ENCODE measurements around the gene ZNF318. TPM values are rescaled to one million over a fixed set of nuclear protein-coding genes. Genes with fewer than 3 reads are reported as not detected.
A peak's percentile ranks its signal among the peaks of the same experiment; 100 is the strongest.
"Not testable (repeated sequence)": the region's sequence is repeated elsewhere in the genome, so short reads cannot be mapped to it uniquely, and the experiment has no call there.

ZNF318 gene
- total RNA-seq, 1 donor from 2014 or later: 159 TPM

DNA sequence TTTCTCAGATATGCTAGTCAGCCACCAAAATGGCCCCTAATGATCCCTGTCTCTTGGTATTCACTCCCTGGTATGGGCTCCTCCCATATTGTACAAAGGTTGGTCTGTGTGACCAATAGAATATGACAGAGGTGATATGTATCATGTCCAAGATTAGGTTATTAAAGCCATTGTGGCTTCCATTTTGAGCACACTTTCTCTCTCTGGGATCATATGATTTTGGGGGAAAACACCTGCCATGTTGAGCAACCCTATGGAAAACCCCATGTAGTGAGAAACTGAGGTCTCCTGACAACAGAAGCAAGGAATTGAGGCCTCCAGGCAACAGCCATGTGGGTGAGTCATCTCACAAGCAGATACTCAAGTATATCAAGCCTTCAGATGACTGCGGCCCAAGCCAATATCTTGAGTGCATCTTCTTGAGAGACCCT lies 7.1 kb upstream of the ZNF318 start:
- peak; percentile 67 for ATAC-seq (ENCODE audit: low read depth)
- TF ChIP-seq, protein P1, sequence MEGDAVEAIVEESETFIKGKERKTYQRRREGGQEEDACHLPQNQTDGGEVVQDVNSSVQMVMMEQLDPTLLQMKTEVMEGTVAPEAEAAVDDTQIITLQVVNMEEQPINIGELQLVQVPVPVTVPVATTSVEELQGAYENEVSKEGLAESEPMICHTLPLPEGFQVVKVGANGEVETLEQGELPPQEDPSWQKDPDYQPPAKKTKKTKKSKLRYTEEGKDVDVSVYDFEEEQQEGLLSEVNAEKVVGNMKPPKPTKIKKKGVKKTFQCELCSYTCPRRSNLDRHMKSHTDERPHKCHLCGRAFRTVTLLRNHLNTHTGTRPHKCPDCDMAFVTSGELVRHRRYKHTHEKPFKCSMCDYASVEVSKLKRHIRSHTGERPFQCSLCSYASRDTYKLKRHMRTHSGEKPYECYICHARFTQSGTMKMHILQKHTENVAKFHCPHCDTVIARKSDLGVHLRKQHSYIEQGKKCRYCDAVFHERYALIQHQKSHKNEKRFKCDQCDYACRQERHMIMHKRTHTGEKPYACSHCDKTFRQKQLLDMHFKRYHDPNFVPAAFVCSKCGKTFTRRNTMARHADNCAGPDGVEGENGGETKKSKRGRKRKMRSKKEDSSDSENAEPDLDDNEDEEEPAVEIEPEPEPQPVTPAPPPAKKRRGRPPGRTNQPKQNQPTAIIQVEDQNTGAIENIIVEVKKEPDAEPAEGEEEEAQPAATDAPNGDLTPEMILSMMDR (IDR thresholded peaks at IDR 0.05): no peak
- no peaks in the 10 kb centered on the region for H3K27me3 Mint-ChIP-seq
- peak overlapping the region; percentile 81 for H3K27ac Mint-ChIP-seq
- POLR2A ChIA-PET: interaction anchor here (1.1 to 10.7 kb wide), 2 partner anchors 8 to 13 kb away, joined by 3 to 384 read pairs; partner anchors contain the start of gene ZNF318
- H3K9me3 Mint-ChIP-seq: no peaks in the 10 kb centered on the region
- intact Hi-C loops (cut with micrococcal nuclease): loop anchor here (1.0 kb wide), 1 partner anchor 8 kb away; no protein-coding TSS in a partner anchor
- DNase-seq: no peak
- peaks cover 86% of the 10 kb centered on the region for H3K4me1 Mint-ChIP-seq
- CTCF ChIA-PET: interaction anchor here (1.9 kb wide), 1 partner anchor 21 kb away, joined by 8 read pairs; no protein-coding TSS in a partner anchor
- no peaks in the 10 kb centered on the region for H3K36me3 Mint-ChIP-seq (ENCODE audit: low read depth)
- H3K4me3 Mint-ChIP-seq: peak overlapping the region; percentile 28

DNA sequence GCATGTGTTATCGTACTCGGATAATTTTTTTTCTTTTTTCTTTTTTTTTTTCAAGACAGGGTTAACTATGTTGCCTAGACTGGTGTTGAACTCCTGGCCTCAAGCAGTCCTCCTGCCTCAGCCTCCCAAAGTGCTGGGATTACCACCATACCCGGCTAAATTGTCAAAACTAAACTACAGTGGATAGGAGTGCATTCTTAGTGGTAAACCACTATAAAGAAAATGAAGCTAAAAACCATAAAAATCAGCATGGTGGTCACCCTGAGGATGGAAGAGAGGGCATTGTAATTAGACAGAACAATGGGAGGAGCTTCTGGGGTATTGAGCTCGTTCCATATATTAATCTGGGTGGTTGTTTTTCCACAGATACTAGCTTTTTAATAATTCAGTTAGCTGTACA lies 6.2 kb upstream of the ZNF318 start:
- H3K27me3 Mint-ChIP-seq: no peaks in the 10 kb centered on the region
- TF ChIP-seq, protein P1 (IDR thresholded peaks at IDR 0.05): no peak
- H3K27ac Mint-ChIP-seq: no peak overlapping the region
- DNase-seq: no peak
- intact Hi-C loops (cut with micrococcal nuclease): loop anchor here (1.0 kb wide), 1 partner anchor 9 kb away; no protein-coding TSS in a partner anchor
- H3K9me3 Mint-ChIP-seq: no peaks in the 10 kb centered on the region
- ATAC-seq (ENCODE audit: low read depth): no peak
- ChIA-PET POLR2A (interaction anchor here (0.7 to 3.4 kb wide), 3 partner anchors 8 to 58 kb away, joined by 3 to 19 read pairs (median 5); no protein-coding TSS in a partner anchor), CTCF (interaction anchor here (0.9 kb wide), 1 partner anchor 11 kb away, joined by 3 read pairs; no protein-coding TSS in a partner anchor)
- peaks cover 83% of the 10 kb centered on the region for H3K4me1 Mint-ChIP-seq
- no peaks in the 10 kb centered on the region for H3K36me3 Mint-ChIP-seq (ENCODE audit: low read depth)
- no peak overlapping the region for H3K4me3 Mint-ChIP-seq

DNA sequence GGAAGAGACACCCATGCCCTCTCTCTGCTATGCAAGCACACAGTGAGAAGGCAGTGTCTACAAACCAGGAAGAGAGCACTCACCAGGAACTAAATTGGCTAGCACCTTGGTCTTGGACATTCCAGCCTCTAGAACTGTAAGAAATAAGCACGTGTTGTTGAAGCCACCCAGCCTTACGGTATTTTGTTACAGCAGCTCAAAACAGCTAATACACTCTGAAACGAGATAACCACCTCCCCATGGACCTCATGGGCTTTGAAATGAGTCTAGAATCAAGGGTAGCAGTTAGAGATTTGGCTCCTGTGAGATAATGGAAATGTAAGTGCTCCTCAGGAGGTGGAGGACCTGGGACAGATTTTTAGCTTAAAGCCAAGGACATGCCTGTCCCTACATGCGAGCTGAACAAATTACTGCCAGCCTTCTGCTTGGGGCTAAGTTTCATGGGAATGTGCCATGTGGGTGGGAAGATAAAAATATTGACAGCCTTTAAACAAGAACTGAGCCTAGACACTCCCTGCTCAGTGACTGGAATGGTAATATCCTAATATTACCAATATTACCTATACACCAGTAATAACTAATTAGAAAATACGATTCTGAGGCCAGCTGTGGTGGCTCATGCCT lies 3.9 kb upstream of the ZNF318 start:
- POLR2A ChIA-PET: interaction anchor here (0.6 to 3.4 kb wide), 3 partner anchors 9 to 191 kb away, joined by 8 to 19 read pairs (median 9); no protein-coding TSS in a partner anchor
- intact Hi-C loops (cut with micrococcal nuclease): no loop called here
- DNase-seq: no peak
- Mint-ChIP-seq H3K9me3 (no peaks in the 10 kb centered on the region), H3K36me3 (ENCODE audit: low read depth) (peaks cover 2% of the 10 kb centered on the region), H3K4me3 (no peak overlapping the region), H3K4me1 (peaks cover 73% of the 10 kb centered on the region), H3K27ac (no peak overlapping the region), H3K27me3 (no peaks in the 10 kb centered on the region)
- CTCF ChIA-PET: interaction anchor here (1.1 to 1.5 kb wide), 2 partner anchors 13 to 23 kb away, joined by 3 to 4 read pairs; no protein-coding TSS in a partner anchor
- TF ChIP-seq, protein P1 (IDR thresholded peaks at IDR 0.05): no peak
- ATAC-seq (ENCODE audit: low read depth): no peak

DNA sequence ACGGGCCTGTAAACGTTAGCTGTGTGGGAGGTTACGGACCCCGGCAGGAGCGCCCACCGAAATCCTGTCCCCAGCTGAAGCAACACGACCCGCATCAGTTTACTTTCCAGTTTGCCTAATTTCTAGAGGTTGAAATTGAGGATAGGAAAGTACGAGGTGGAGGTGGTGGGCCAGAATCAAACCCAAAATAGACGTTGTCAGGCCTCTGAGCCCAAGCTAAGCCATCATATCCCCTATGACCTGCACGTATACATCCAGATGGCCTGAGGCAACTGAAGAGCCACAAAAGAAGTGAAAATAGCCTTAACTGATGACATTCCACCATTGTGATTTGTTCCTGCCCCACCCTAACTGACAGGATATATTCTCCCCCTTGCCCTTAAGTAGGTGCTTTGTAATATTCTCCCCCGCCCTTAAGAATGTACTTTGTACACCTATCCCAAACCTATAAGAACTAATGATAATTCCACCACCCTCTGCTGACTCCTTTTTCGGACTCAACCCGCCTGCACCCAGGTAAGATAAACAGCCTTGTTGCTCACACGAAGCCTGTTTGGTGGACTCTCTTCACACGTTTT lies 645 bp upstream of the ZNF318 start:
- H3K27me3 Mint-ChIP-seq; ATAC-seq (ENCODE audit: low read depth); H3K9me3 Mint-ChIP-seq; DNase-seq; intact Hi-C loops (cut with micrococcal nuclease): not testable (repeated sequence)
- peak overlapping the region; percentile 89 for H3K4me3 Mint-ChIP-seq
- ChIA-PET POLR2A (interaction anchor here (0.6 to 7.6 kb wide), 27 partner anchors 9 to 807 kb away, joined by 3 to 384 read pairs (median 4); partner anchors contain the start of genes ABCC10, BICRAL, CNPY3 and DNPH1), CTCF (interaction anchor here (0.8 to 7.0 kb wide), 5 partner anchors 9 to 62 kb away, joined by 3 to 75 read pairs (median 7); partner anchors contain the start of gene CRIP3)
- H3K4me1 Mint-ChIP-seq: peaks cover 79% of the 10 kb centered on the region
- H3K36me3 Mint-ChIP-seq (ENCODE audit: low read depth): peaks cover 25% of the 10 kb centered on the region
- H3K27ac Mint-ChIP-seq: peak overlapping the region; percentile 94

DNA sequence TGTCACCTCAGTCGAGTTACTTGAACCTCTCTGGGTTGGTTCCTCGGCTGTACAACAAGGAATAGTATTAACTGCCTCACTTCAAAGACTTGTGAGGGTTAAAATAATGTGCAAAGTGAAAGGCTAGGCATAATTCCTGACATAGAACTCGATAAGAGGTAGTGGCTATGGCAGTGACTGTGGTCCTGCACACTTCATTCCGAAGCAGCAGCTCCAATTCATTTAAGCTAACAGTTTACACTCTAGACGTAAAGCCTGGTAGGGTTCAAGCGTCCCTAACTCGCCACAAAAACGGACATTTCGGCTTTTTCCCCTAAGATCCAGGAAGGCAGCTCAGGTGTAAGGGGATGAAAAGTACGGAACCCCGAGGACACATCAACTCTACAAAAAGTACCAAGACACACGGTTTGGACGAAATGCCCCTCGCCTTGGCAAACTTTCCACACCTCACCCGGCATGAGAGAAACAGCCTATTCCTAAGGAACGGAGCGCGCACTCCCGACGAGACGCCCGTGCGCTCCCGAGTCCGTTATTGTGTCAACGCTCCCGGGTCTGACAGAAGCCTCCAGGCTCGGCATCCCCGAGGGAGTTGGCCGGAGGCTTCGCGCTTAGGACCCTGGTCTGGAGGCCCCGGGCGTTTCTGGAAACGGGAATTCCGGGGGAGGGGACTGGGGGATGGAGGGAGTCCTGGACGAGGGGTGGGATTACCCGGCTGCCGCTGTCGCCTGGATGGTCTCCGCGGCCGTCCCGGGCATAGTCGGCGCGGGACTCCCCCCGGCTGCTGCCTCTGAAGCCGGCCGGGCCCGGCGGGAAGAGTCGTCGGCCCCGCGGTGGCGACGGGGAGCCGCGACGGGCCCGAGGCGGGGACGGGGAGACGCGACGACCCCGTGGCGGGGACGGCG lies 937 bp downstream of the ZNF318 start:
- peak; percentile 0 for ATAC-seq (ENCODE audit: low read depth)
- Mint-ChIP-seq H3K9me3 (no peaks in the 10 kb centered on the region), H3K36me3 (ENCODE audit: low read depth) (peaks cover 41% of the 10 kb centered on the region), H3K4me1 (peaks cover 81% of the 10 kb centered on the region), H3K27ac (peak overlapping the region; percentile 91), H3K27me3 (no peaks in the 10 kb centered on the region), H3K4me3 (peak overlapping the region; percentile 95)
- POLR2A ChIA-PET: interaction anchor here (0.5 to 7.6 kb wide), 18 partner anchors 14 to 439 kb away, joined by 3 to 384 read pairs (median 6); partner anchors contain the start of genes ABCC10, CRIP3, GTPBP2 and POLR1C
- intact Hi-C loops (cut with micrococcal nuclease): loop anchor here (1.0 to 10.0 kb wide), 12 partner anchors 9 to 436 kb away; partner anchors contain the start of genes ABCC10, CRIP3, CUL7 and DLK2
- peak; percentile 26 for DNase-seq
- CTCF ChIA-PET: interaction anchor here (0.5 to 7.0 kb wide), 5 partner anchors 15 to 33 kb away, joined by 3 to 75 read pairs (median 5); no protein-coding TSS in a partner anchor
- TF ChIP-seq, protein P1 (IDR thresholded peaks at IDR 0.05): no peak

Measured in activated B cell treated with CpG ODN at 0.5 μM for 24 hours (primary cell).